ENCODE data around the gene ENPP6.
A peak's percentile ranks its signal among the peaks of the same experiment; 100 is the strongest.

The ENPP6 gene

GRCh38 chr4:184188443-184189400 is 29.0 kb downstream of the ENPP6 start:
- no peak for DNase-seq

- no peak for DNase-seq
Measured at GRCh38 chr4:184177271-184177670, 40.4 kb downstream of the ENPP6 start.

- no peak for DNase-seq
Measured at GRCh38 chr4:184174571-184175488, 42.8 kb downstream of the ENPP6 start.

DNA sequence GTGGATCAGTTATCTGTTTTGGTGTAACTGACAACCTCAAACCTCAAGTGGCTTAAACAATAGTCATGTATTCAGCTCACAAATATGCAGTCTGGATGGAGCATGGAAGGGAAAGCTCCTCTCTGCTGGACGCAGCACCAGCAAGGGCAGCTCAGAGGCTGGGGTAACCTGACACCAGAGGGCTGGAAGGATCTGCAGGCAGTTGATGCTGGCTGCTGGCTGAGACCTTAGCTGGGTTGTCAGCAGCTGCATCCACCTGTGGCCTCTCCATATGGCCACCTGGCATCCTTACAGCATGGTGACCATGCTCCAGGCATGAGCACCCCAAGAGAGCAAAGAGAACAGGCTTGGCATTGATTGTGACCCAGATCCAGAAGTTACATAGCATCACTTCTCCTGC is 46.7 kb downstream of the ENPP6 start:
- no peak for DNase-seq

GRCh38 chr4:184169225-184169867 is 48.3 kb downstream of the ENPP6 start:
- no peak for DNase-seq

GRCh38 chr4:184168406-184169019 is 49.2 kb downstream of the ENPP6 start:
- DNase-seq = peak; percentile 63

DNA sequence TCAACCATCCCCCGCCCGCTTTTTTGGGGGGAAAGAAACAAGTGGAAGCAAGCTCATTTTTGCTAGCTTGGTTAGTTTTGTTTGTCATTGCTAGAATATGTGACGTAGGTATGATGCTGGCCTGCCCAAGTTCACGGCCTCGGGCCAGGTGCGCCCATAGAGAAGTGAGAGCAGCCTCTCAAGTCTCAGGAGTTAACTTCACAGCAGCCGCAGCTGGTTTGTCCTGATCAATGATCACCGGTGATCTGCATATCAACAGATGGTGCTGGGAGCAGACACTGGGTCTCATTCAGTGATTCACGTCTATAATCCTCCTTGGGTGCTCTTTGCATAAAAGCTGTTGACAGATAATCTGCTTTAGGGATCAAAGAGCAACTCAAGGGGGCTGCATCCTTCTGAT is 50.1 kb downstream of the ENPP6 start:
- DNase-seq = peak; percentile 73

- DNase-seq = no peak
Measured at GRCh38 chr4:184166736-184167135, 50.9 kb downstream of the ENPP6 start.

DNA sequence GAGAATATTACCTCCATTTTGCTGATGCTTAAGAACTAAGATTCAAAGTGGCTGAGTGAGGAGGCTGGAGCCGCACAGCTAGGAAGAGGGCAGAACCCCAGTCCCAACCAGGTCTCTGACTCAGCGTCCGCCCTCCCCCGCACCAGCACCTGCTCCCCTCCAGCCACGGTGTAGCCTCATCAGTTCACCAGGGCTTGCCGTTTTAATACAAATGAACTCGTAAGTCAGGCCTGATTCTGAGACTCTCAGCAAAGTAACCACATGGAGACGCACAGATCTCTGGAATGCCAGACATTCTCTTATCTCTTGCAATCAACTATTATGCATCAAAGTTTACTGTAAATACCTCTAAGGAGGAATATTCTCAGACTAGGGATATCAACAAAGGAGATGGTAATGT is 52.4 kb downstream of the ENPP6 start:
- no peak for DNase-seq

- peak; percentile 27 for DNase-seq
Measured at GRCh38 chr4:184163813-184164212, 53.9 kb downstream of the ENPP6 start.

DNA sequence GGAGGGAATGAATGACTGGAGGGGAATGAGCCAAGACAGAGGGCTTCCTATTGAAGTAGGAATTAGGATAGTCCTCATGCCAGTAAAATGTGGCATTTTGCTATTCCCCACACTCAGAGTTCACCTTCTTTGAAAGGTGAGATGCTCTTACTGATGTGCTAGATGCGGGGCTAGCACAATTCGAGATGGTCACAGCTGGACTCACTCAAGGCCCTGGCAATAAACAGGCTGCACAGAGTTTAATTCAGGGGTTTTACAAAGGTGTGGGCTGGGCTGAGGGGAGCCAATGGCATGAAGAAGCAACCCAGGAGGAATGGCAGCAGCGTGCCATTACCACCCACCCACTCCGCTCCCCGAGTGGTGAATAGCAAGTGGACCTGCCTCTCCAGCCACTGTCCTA is 55.1 kb downstream of the ENPP6 start:
- DNase-seq = no peak

- DNase-seq = no peak
Measured at GRCh38 chr4:184157322-184157721, 60.4 kb downstream of the ENPP6 start.

DNA sequence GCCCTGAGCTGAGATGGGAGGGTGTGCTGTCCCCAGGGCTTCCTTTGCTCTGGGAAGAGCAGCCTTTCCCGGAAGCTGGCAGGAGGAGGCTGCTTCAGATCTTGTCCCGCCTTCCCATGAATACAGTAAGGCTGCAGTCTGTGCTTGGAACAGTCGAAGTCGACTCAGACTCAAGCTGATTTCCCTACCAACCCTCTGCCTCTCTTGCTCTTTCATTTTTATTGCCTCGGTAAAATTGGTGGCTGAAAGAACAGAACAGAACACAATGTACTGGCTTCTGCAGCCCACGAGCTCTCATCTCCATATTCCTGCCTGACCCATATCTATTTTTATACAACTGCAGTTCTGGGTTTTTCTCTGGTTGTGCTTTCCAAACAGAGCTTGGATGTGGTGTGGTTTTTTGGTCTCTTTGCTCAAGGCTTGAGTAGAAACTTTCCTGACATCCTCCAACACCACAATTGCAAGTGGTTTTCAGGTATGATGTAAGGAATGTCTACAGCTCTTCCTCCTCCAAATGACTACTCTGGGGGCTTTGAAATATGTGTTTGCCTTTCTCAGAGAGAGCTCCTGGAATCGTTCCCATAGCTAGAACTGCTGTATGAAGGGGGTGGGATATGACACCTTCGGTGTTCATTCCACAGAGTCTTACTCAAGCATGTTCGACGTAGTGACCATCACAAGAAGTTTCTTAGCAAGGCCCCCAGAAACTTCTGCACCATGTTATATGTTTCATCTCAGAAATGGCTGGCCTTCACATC is 61.3 kb downstream of the ENPP6 start:
- DNase-seq = no peak

- no peak for DNase-seq
Measured at GRCh38 chr4:184154199-184154598, 63.5 kb downstream of the ENPP6 start.

DNA sequence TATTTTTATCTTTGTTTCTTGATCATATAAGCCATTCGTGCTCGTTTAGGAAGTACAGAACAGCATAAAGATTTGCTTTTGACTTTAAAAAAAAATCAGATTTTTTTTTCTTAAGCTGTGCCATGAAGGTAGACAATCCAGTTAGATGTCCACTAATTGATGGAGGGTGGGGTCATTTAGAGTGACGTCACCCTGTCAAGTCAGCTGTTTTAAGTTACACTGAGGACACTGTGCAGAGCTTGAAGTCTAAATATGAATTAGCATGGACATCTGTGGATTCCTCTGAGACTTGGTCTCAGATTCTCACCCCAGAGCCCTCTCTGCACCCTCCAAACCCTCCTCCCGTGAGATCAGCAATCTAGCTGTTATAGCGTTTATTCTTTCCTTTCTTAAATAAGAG is 63.9 kb downstream of the ENPP6 start:
- no peak for DNase-seq

GRCh38 chr4:184151988-184152485 is 65.6 kb downstream of the ENPP6 start:
- DNase-seq = no peak

DNA sequence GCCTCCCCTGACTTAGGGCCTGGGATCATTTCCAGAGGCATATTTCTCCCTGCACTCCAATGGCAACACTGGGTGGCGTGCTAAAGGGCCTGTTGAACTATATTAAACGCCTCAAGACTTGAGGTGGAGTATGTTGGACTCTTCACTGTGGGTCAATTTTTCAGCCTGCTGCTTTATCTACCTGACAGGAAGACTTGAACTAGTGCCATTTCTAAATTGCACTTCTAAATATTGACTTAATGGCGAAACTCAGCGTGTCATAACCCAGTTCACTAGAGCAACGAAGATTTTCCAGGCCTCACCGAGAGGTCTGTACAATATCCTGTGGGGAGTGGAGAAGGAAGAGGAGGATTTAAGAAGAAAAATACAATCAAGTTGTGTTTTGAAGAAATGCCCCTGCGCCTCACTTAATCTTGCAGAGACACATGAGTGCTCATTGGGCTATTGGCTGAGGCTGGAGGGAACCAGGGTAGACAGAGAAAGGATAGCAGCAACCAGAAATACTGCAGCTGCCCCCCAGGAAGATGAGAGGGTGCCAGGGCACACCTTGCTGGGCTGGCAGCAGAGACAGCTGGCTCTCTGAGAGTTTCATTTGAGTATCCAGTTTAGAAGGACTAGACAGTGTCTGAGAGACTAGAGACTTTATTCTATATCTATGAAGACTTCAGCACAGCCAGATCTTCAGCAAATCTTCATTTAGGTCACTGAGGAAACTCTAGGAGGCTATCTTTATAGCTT is 67.4 kb downstream of the ENPP6 start:
- no peak for DNase-seq

DNA sequence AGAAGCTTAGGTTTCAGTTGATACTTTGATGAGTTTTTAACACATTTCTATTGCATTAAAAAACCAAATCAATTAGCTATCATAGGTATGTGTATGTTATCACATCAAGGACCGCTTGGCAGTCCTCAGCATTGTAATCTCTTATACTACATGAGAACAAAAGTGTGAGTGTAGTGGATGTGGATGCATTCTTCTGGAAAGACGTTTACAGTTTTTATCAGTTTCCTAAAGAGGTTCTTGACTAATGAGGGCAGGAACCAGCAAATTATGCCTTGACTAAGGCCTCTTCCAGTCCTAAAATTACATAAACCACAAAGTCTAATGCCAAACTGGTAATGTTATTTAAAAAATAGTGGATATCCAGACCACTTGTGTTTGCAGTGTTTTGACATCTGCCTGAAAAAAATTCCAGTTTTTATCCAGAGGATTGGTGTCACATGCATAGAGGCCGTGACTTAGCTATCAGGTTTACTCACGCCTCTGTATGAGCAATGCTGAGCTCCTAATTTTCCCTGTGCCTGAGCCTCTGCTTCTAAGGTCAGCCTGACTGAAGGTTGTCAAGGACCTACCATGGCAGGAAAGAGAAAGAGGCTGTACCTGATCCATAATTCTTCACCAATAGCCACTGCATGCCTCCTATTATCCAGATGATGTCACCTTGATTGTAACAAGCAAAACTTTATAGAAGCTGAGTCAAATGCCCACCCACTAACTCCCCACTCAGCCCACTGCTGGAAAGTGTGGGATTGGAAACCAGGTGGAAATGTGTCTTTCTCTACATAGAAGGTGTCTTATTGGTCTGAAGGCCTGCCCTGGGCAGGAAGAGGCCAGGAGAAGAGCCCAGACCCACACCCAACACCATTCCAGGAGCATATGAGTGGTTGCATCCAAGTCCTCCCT is 68.7 kb downstream of the ENPP6 start:
- DNase-seq = no peak

DNA sequence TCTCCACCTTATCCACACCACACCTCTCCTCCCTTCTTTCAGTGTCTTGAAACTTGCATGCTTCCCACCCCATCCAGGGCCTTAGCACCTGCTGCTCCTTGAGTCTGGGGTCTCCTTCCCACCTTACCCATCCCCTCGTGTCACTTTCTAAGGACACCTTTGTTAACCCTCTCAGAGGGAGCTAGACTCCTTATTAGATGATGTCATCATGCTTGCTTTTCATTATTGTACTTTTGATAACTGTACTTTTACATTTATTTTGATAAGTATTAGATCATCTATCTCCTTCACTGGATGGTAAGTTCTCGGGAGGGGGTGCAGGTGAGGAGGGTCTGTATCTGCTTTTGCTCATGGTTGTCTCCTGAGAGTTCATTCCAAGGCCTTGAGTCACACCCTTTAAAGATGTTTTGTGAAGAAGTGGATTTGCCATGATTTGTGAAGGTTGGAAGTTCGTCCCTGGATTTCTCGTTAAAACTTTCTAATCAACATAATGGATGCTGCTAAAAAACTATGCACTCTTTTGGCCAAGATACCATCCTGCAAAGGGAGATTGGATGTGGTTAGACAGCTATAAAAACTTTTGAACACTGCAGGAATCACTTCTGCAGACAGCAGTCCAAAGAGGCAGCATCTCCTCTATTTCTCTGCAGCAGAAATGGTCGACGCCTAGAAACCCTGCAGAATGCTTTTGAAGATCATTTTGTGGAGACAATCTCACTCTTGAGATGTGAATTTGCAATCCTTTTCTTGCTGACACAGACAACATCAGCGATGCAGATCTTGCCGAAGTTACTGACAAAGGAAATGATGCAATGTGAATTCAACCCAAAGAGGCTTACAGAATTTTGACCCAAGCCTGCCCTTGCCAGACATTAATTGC is 69.6 kb downstream of the ENPP6 start:
- no peak for DNase-seq
